ENCODE data around the gene RHOC.
"Not testable (repeated sequence)": the region's sequence is repeated elsewhere in the genome, so short reads cannot be mapped to it uniquely, and the experiment has no call there.

Gene RHOC

DNA sequence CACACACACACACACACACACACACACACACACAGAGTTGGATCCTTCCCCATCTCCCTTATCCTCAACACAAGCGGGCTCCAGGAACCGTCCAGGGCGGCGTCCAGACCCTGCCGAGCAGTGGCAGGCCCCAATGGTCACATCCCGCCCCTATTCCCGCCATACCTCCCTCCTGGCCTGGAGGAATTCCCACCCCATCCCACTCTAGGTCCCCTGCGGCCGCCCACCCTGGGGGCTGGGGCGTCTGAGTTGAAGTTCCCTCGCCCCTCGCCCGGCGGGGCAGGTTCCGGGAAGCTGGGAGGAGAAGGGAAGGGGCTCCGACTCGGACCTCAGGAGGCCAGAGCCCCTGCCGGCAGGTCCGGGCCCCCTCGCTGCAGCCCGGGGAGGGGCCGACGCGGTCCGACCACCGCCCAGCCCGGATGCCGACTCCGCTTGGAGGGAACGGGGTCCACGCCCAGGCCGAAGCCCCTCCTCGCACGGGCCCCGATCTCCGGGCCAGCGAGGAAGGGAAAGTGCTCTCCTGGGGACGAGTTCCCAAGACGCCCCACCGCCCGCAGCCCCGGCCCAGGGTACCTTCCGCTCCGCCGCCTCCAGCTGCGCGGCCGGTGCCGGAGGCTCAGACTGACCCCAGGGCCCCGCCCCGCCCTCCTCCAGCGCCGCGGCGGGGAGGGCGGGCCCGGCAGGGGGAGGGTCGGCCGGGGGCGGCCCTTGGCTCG is at the start of gene RHOC:
Gene RHOC, minus strand, starts transcription at position 623 of the 716 bp plus-strand sequence. CDS start 3,328 bp downstream, outside the sequence.
- Mint-ChIP-seq H3K27ac (peak within 1 kb of the TSS; percentile 88), H3K9me3 (no peaks in the 10 kb centered on the region), H3K4me3 (peak within 1 kb of the TSS; percentile 88), H3K4me1 (peaks cover 29% of the 10 kb centered on the region), H3K36me3 (no peaks in the 10 kb centered on the region), H3K27me3 (no peaks in the 10 kb centered on the region)
- ATAC-seq (ENCODE audit: low read depth) (peak; percentile 66), DNase-seq (ENCODE audit: low spot score in 2 of 2) (no peak)

DNA sequence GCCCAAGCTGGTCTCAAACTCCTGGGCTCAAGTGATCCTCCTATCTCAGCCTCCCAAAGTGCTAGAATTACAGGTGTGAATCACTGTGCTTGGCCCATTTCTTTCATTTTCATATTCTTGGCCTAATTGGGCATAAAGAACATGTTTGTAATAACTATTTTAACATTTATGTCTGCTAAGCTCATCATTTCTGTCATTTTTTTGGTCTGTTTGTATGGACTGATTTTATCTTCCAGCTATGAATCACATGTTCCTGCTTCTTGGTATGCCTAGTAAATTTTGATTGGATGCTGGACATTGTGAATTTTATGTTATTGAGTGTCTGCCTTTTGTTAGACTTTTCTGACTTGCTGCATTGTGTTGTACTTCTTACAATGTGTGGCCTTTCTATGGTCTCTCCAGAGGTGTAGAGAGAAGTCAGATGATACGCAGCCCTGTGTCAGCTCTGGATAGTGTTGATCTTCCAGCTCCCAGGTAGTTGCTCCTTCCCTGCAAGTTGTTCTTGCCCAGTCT is 47.2 kb upstream of the RHOC start:
- Mint-ChIP-seq H3K4me1 (peaks cover 2% of the 10 kb centered on the region), H3K36me3 (peaks cover 1% of the 10 kb centered on the region), H3K9me3 (peaks cover 11% of the 10 kb centered on the region), H3K27me3 (peaks cover 29% of the 10 kb centered on the region), H3K27ac (no peak overlapping the region), H3K4me3 (no peak overlapping the region)
- ATAC-seq (ENCODE audit: low read depth) (no peak), DNase-seq (ENCODE audit: low spot score in 2 of 2) (no peak)

DNA sequence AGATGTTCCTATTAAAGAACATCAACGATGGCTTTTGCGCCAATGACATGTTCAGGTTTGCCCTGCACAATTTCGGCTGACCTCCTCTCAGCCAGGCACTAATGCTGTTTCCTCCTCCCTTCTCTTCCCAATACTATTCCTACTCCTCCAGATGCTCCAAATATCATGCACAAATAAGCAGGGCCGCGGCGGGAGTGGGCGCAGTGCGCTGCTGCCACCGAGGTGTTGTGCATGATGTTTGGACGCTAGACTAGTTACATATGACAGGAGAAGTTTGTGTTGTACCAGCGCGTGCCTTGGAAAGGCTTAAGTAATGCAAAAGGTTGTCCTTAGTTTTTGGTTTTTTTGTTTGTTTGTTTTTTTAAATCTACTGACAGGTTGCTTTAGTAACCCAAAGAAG is 41.5 kb upstream of the RHOC start:
- Mint-ChIP-seq H3K4me1 (no peaks in the 10 kb centered on the region), H3K9me3 (peaks cover 3% of the 10 kb centered on the region), H3K27ac (no peak overlapping the region), H3K27me3 (peaks cover 16% of the 10 kb centered on the region), H3K4me3 (no peak overlapping the region), H3K36me3 (no peaks in the 10 kb centered on the region)
- DNase-seq (ENCODE audit: low spot score in 2 of 2) (no peak), ATAC-seq (ENCODE audit: low read depth) (no peak)

DNA sequence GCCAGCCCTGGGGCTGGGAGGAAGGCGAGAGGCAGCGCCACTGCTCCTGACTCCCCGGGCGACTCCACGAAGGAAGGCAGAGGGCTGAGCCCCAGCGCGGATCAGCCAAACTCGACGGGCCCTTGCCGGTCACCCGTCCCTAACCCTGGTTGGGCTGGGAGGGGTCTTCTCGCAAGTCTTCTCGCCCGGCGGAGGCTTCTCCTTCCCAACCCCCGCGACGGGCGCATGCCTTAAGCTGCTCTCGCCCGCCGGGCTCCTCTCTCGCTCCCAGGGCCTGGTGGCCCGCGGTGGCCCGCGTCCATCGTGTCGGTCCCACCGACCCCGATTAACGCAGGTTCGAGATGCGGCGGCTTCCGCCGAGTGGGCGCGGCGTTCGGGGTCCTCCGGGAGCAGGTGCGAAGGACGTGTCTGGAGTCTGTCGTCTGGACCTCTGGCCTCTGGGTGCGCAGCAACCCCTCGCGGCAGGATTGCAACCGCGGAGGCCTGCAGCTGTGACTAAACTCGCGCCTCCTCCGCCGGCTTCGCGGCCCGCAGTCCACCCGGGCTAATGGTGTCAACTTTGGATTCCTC is 37.2 kb upstream of the RHOC start:
- H3K27ac Mint-ChIP-seq = no peak overlapping the region

DNA sequence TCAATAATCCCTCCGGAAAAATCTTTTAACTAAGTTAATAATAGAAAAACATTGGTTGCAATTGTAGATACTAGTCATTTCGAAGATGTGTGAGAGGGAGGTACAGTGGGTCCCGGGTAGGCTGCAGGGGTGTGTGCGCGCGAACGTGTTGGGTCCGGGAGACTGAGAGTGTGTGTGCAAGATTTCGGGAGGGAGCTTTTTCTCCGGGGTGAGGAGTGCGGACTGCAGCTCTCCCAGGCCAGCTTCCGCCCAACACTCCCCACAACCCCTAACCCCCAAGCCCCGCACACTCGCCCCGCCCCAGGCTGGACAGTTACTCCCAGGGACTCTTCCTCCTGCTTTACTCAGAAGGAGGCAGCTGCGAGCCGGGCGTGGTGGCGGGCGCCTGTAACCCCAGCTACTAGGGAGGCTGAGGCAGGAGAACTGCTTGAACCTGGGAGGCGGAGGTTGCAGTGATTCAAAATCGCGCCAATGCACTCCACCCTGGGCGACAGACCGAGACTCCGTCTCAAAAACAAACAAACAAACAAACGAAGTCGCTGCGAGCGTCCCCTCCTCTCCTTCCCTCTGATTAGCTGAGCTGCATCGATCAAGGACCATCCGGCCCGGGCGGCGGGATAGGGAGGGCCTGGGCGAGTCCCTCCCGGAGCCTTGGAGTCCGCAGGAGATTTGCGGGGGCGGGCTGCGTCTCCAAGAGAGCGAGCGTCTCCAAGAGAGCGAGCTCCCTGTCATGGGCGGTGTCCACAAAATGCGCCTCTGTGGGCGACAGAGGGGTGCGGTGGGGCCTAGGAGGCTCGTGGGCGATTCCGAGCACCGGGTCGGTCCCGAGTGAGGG is 36.5 kb upstream of the RHOC start:
- peaks cover 1% of the 10 kb centered on the region for H3K9me3 Mint-ChIP-seq
- no peaks in the 10 kb centered on the region for H3K4me1 Mint-ChIP-seq
- no peak for DNase-seq (ENCODE audit: low spot score in 2 of 2)
- no peak for ATAC-seq (ENCODE audit: low read depth)
- H3K27ac Mint-ChIP-seq = no peak overlapping the region
- H3K27me3 Mint-ChIP-seq = peaks cover 31% of the 10 kb centered on the region
- peak overlapping the region; percentile 15 for H3K4me3 Mint-ChIP-seq
- no peaks in the 10 kb centered on the region for H3K36me3 Mint-ChIP-seq

More for the DNA sequence above, 37.2 kb upstream of the RHOC start:
- H3K4me1 Mint-ChIP-seq = no peaks in the 10 kb centered on the region
- no peak for ATAC-seq (ENCODE audit: low read depth)
- peaks cover 1% of the 10 kb centered on the region for H3K9me3 Mint-ChIP-seq
- H3K36me3 Mint-ChIP-seq = no peaks in the 10 kb centered on the region
- DNase-seq (ENCODE audit: low spot score in 2 of 2) = no peak
- peaks cover 29% of the 10 kb centered on the region for H3K27me3 Mint-ChIP-seq
- H3K4me3 Mint-ChIP-seq = no peak overlapping the region

DNA sequence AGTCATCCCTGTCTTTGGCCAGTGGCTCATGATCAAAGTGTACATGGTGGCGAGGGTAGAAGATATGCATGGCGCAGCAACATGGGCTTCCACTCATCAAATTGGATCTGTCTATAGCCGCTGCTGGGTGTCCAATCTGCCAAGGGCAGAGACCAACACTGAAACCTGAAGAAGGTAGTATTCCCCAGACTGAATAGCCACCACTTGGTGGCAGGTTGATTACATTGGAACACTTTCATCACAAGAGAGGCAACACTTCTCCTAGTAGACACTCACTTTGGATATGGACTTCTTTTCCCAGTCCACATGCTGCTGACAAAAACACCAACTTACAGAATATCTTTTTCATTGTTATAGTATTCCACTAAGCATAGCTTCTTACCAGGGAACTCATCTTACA is 30.6 kb upstream of the RHOC start:
- DNase-seq (ENCODE audit: low spot score in 2 of 2) (no peak), ATAC-seq (ENCODE audit: low read depth) (no peak)
- no peak overlapping the region for H3K4me3 Mint-ChIP-seq
- H3K27ac Mint-ChIP-seq = no peak overlapping the region
- peaks cover 3% of the 10 kb centered on the region for H3K4me1 Mint-ChIP-seq
- H3K27me3 Mint-ChIP-seq = peaks cover 25% of the 10 kb centered on the region
- no peaks in the 10 kb centered on the region for H3K36me3 Mint-ChIP-seq
- peaks cover 1% of the 10 kb centered on the region for H3K9me3 Mint-ChIP-seq

DNA sequence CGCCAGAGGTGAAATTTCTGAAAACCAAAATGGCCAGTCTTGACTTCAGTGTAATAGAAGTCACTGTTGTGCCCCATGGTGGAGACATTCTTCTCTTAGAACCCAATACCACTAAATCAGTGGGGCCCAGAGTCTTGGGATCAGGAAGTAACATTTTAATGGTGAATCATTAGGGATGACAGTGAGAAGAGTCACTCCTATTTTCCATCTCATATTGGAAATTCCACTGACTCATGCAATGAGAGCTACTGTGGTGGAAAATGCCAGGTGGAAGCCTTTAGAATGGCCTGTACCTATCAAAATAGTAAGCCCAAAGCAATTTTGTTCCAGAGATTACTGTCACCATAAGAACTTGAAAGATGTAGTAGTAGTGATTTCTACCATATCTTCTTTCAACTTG is 28.8 kb upstream of the RHOC start:
- H3K27ac Mint-ChIP-seq = no peak overlapping the region
- no peak overlapping the region for H3K4me3 Mint-ChIP-seq
- H3K27me3 Mint-ChIP-seq = peaks cover 17% of the 10 kb centered on the region
- peaks cover 1% of the 10 kb centered on the region for H3K9me3 Mint-ChIP-seq
- H3K36me3 Mint-ChIP-seq = no peaks in the 10 kb centered on the region
- ATAC-seq (ENCODE audit: low read depth) (no peak), DNase-seq (ENCODE audit: low spot score in 2 of 2) (no peak)
- H3K4me1 Mint-ChIP-seq = peaks cover 7% of the 10 kb centered on the region

DNA sequence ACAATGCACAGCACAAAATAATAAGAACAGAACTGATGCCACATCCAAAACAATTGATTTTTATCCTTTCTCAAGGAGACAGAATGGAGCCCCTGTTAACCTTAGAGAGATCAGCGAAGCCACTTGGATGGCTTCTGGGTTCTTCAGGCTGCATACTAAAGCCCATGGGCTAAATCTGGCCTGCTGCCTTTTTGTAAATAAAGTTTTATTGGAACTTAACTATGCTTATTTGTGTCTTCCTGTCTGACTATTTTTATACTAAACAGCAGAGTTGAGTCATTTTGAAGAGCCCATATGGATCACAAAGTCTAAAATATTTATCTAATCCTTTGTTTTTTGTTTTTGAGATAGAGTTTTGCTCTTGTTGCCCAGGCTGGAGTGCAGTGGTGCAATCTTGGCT is 24.5 kb upstream of the RHOC start:
- H3K36me3 Mint-ChIP-seq = no peaks in the 10 kb centered on the region

DNA sequence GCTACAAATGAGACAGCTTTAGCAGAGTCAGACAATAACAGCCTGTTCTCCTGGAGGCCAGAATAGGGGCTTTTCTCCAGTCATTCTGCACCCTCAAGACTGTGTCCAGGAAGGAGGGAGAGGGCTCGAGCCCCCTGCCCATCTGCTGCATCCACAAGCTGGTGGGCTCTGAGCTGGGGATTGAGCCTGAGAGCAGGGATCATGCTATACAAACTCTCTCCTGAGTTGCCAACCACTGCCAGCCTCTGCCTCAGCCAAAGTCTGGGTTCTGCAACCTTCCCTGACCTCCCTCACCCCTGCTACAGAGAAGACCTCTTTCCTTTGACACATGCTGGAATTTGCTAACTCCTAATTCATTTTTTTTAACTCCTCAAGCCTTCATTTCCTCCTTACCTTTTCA is 23.0 kb upstream of the RHOC start:
- H3K4me3 Mint-ChIP-seq = no peak overlapping the region
- H3K36me3 Mint-ChIP-seq = no peaks in the 10 kb centered on the region
- ATAC-seq (ENCODE audit: low read depth) (no peak), DNase-seq (ENCODE audit: low spot score in 2 of 2) (no peak)
- no peaks in the 10 kb centered on the region for H3K9me3 Mint-ChIP-seq
- no peaks in the 10 kb centered on the region for H3K27me3 Mint-ChIP-seq
- no peak overlapping the region for H3K27ac Mint-ChIP-seq
- H3K4me1 Mint-ChIP-seq = peaks cover 7% of the 10 kb centered on the region

More for the DNA sequence above, 24.5 kb upstream of the RHOC start:
- peaks cover 7% of the 10 kb centered on the region for H3K4me1 Mint-ChIP-seq
- H3K4me3 Mint-ChIP-seq = no peak overlapping the region
- no peaks in the 10 kb centered on the region for H3K9me3 Mint-ChIP-seq
- no peak overlapping the region for H3K27ac Mint-ChIP-seq
- ATAC-seq (ENCODE audit: low read depth) (no peak), DNase-seq (ENCODE audit: low spot score in 2 of 2) (no peak)
- H3K27me3 Mint-ChIP-seq = no peaks in the 10 kb centered on the region

DNA sequence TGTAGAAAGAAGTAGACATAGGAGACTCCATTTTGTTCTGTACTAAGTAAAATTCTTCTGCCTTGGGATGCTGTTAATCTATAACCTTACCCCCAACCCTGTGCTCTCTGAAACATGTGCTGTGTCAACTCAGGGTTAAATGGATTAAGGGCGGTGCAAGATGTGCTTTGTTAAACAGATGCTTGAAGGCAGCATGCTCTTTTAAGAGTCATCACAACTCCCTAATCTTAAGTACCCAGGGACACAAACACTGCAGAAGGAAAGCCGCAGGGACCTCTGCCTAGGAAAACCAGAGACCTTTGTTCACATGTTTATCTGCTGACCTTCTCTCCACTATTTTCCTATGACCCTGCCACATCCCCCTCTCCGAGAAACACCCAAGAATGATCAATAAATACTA is 22.1 kb upstream of the RHOC start:
- DNase-seq (ENCODE audit: low spot score in 2 of 2); ATAC-seq (ENCODE audit: low read depth); H3K9me3 Mint-ChIP-seq; H3K27ac Mint-ChIP-seq; H3K4me1 Mint-ChIP-seq; H3K4me3 Mint-ChIP-seq; H3K36me3 Mint-ChIP-seq; H3K27me3 Mint-ChIP-seq: not testable (repeated sequence)

DNA sequence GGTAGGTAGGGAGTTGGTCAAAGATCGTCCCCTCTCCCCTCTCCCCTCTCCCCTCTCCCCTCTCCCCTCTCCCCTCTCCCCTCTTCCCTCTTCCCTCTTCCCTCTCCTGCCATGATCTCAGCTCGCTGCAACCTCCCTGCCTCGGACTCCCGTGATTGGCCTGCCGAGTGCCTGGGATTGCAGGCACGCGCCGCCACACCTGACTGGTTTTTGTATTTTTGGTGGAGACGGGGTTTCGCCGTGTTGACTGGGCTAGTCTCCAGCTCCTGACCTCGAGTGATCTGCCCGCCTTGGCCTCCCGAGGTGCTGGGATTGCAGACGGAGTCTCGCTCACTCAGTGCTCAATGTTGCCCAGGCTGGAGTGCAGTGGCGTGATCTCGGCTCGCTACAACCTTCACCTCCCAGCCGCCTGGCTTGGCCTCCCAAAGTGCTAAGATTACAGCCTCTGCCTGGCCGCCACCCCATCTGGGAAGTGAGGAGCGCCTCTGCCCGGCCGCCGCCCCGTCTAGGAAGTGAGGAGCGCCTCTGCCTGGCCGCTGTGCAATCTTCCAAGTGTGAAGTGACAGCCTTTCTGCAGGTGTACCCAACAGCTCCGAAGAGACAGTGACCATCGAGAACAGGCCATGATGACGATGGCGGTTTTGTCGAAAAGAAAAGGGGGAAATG is 21.5 kb upstream of the RHOC start:
- not testable (repeated sequence) for H3K27me3 Mint-ChIP-seq; H3K27ac Mint-ChIP-seq; H3K4me3 Mint-ChIP-seq; ATAC-seq (ENCODE audit: low read depth); H3K4me1 Mint-ChIP-seq; DNase-seq (ENCODE audit: low spot score in 2 of 2); H3K9me3 Mint-ChIP-seq; H3K36me3 Mint-ChIP-seq

DNA sequence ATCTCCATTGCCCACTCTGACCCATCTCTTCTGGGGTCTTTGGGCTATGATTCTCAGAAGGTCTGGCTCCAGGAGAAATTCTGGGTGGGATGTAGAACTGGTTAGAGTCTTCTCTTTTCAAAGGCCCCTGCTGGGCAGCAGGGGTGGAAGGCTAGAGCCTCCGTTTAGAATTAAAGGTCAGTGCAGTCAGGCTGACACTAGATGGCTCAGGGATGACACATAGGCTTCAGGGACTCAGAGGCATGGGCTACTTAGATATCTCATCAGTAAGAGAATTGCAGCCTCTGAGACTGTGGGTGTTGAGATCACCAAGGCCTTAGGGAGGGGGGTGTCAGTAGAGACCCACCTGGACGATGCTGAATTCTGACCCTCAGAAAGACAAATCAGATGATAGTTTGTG is 20.8 kb upstream of the RHOC start:
- no peak for ATAC-seq (ENCODE audit: low read depth)
- Mint-ChIP-seq H3K27ac (no peak overlapping the region), H3K27me3 (peaks cover 5% of the 10 kb centered on the region), H3K9me3 (no peaks in the 10 kb centered on the region), H3K4me3 (no peak overlapping the region), H3K4me1 (peaks cover 7% of the 10 kb centered on the region), H3K36me3 (no peaks in the 10 kb centered on the region)
- DNase-seq (ENCODE audit: low spot score in 2 of 2) = no peak

DNA sequence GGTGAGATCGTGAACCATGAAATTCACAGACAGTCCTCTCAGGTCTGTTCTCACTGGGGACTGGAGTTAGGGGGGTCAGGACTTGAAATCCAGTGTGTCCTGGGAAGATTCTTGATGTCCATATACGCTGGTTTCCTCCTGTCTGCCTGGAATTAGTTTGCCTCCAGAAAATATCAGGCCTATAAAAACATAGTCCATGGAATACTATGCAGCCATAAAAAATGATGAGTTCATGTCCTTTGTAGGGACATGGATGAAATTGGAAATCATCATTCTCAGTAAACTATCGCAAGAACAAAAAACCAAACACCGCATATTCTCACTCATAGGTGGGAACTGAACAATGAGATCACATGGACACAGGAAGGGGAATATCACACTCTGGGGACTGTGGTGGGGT is 17.3 kb upstream of the RHOC start:
- H3K4me3 Mint-ChIP-seq; H3K4me1 Mint-ChIP-seq; H3K27ac Mint-ChIP-seq; DNase-seq (ENCODE audit: low spot score in 2 of 2); H3K36me3 Mint-ChIP-seq; H3K9me3 Mint-ChIP-seq; ATAC-seq (ENCODE audit: low read depth); H3K27me3 Mint-ChIP-seq: not testable (repeated sequence)

DNA sequence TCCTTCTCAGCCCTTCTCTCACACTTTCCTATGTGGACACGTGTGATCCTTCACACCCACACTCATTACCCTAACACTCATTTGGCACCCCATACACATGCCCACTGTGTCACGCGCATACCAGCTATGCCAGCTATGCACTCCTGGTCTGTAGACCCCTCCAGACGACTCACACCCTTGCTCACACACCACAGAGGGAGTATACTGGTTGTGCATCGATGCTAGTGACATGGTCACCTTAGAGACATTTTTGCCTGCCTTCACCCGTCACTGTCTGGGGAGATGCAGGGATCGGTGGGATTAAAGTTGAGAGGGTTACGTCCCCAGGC is 16.5 kb upstream of the RHOC start:
- no peak overlapping the region for H3K4me3 Mint-ChIP-seq
- H3K27me3 Mint-ChIP-seq = peaks cover 9% of the 10 kb centered on the region
- H3K27ac Mint-ChIP-seq = no peak overlapping the region
- H3K9me3 Mint-ChIP-seq = no peaks in the 10 kb centered on the region
- peaks cover 6% of the 10 kb centered on the region for H3K4me1 Mint-ChIP-seq
- no peaks in the 10 kb centered on the region for H3K36me3 Mint-ChIP-seq
- DNase-seq (ENCODE audit: low spot score in 2 of 2) (no peak), ATAC-seq (ENCODE audit: low read depth) (no peak)
